Measurements from ENCODE around the gene TOP2A.

GRCh38 chr17:40355804-40356758 is 61.6 kb downstream of the TOP2A start:
- TF ChIP-seq, protein P1, sequence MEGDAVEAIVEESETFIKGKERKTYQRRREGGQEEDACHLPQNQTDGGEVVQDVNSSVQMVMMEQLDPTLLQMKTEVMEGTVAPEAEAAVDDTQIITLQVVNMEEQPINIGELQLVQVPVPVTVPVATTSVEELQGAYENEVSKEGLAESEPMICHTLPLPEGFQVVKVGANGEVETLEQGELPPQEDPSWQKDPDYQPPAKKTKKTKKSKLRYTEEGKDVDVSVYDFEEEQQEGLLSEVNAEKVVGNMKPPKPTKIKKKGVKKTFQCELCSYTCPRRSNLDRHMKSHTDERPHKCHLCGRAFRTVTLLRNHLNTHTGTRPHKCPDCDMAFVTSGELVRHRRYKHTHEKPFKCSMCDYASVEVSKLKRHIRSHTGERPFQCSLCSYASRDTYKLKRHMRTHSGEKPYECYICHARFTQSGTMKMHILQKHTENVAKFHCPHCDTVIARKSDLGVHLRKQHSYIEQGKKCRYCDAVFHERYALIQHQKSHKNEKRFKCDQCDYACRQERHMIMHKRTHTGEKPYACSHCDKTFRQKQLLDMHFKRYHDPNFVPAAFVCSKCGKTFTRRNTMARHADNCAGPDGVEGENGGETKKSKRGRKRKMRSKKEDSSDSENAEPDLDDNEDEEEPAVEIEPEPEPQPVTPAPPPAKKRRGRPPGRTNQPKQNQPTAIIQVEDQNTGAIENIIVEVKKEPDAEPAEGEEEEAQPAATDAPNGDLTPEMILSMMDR (IDR thresholded peaks at IDR 0.05), result no peak
- TF ChIP-seq POLR2A (IDR thresholded peaks at IDR 0.05), result no peak
- no peak for TF ChIP-seq POLR2AphosphoS5 (IDR thresholded peaks at IDR 0.05)

Measured in gastroesophageal sphincter (tissue), 3 donors.